Vagina (tissue), 2 donors: Measurements from ENCODE around the gene PACS1.

Experiments used
- CTCF ChIP-seq, 3 experiments: fragments of 450-650 bp in 2 of 3; fragments of 200-600 bp in 1 of 3; sonication (generic) in 1 of 3; IDR thresholded peaks; one replicate each; pipeline ENCODE4 v1.5.1; 2017 to 2019; ENCODE audit warnings: antibody characterized with exemption in 3 of 3, mild to moderate bottlenecking in 2 of 3, moderate library complexity in 2 of 3
- POLR2A ChIP-seq, 2 donors: fragments of 450-650 bp; IDR thresholded peaks; one replicate each; pipeline ENCODE4 v1.6.1; 2017; ENCODE audit warnings: antibody characterized with exemption in 2 of 2, mild to moderate bottlenecking in 2 of 2, moderate library complexity in 2 of 2
- POLR2AphosphoS5 ChIP-seq, 2 donors: sonication (generic); formaldehyde crosslinking; IDR thresholded peaks; one replicate each; pipeline ENCODE4 v1.9.0; 2017; ENCODE audit warnings: antibody characterized with exemption in 2 of 2, mild to moderate bottlenecking in 2 of 2, low read depth in 1 of 2; ENCODE audit not compliant: insufficient read depth in 1 of 2

GRCh38 chr11:66131937-66132632 lies 62.0 kb downstream of the PACS1 start:
- TF ChIP-seq CTCF (IDR thresholded peaks at IDR 0.05) (no peak), POLR2A (IDR thresholded peaks at IDR 0.05) (no peak), POLR2AphosphoS5 (IDR thresholded peaks at IDR 0.05; ENCODE audit: insufficient read depth in 1 of 2, low read depth in 1 of 2) (no peak)
